AG08396 (cell line): ENCODE measurements around the gene LAS1L.
"Not testable (repeated sequence)": the region's sequence is repeated elsewhere in the genome, so short reads cannot be mapped to it uniquely, and the experiment has no call there.

Experiments
- DNase-seq: peaks from one replicate; pipeline ENCODE4 v3.0.0; 2012; ENCODE audit warnings: low spot score, mixed read lengths

The LAS1L gene

DNA sequence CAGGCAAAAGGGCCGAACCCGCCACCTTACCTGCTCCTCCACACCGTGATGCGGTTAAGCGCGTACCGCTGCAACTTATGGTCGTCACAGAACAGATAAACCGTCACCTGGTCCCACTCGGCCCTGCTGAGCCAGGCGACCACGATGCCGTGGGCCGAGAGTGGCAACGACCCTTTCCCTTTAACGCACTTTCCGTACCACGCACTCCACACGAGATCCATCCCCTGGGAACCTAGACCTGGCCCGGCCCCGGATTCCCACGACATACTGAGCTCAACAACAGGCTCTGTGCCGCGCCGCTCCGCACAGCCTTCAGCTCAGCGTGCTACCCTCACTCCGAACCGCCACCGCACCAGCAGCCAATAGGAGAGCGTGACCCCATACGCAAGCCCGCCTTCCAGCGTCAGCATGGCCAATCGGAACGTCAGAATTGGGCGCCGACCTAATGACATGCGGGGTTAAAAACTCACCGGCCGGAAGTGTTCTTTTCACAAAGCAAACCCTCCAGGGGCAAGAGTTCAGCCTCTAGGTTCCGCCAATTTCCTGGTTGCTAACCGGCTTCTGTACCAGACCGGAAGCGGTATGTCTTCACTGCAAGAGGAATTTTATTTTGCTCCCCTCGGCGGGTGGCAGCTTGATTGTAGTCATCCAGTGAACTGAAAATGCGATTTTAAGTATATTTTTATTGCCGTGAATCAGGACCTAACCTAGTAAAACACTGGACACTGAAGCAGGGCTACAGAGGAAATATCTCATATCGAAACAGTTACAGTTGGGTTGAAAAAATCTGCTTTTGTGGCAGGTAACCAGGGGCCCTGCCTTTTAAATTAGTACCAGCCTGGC lies at the start of gene LAS1L:
Gene LAS1L (minus strand): TSS at position 338 of the 843 bp plus-strand sequence. CDS start 72 bp downstream, at position 266.
- peak; percentile 92 for DNase-seq

- DNase-seq = no peak
Measured at GRCh38 chrX:65582450-65583082, 48.0 kb upstream of the LAS1L start.

DNA sequence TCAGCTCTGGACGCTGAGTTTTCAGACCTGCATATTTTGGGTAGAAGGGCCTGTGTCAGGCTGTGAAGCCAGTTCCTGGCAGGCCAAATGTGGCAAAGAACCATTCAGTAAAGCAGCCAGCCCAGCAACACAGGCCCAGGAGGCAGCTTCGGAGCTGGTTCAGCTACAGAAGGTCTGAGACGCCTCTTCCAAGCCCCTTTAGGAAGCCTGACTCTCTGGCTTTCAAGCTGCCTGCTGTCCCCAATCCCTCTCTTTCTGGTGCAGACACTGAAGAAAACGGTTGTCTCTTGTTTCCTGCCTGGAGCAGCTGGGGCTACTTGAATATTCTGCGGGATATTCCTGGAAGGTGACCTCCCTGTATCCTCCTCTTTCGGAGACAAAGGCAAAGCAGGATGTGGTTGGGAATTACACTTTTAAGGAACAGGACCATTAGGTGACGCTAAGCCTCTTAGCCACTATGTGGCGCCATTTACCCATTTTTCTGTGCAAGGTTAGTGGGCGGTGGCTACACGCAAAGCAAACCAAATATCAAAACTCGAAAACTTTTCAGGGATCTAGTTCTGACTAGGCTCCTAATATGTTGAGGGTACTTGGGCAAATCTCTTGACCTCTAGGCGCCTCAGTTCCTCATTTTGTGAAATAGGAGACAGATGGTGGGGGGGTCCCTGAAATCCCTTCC lies 47.2 kb upstream of the LAS1L start:
- DNase-seq = peak; percentile 70

- no peak for DNase-seq
Measured at GRCh38 chrX:65578346-65578745, 43.8 kb upstream of the LAS1L start.

DNA sequence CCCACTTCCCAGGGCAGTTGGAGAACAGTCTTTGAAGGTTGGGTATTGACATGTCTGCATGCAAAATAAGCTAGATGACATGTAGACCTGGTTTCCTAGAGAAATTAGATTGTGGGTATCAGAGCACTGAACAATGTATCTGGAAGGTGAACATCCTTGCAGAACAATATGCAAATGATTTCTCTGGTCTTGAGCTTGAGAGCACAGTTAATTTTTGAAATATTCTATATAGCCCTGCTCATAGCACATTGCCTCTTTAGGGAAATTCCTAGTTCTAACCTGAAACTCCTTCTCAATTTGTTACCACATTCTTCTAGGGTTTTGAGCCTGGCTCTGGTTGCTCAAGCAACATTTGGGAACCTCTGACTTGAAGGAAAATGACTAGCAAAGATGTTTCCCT lies 41.6 kb upstream of the LAS1L start:
- DNase-seq = no peak

DNA sequence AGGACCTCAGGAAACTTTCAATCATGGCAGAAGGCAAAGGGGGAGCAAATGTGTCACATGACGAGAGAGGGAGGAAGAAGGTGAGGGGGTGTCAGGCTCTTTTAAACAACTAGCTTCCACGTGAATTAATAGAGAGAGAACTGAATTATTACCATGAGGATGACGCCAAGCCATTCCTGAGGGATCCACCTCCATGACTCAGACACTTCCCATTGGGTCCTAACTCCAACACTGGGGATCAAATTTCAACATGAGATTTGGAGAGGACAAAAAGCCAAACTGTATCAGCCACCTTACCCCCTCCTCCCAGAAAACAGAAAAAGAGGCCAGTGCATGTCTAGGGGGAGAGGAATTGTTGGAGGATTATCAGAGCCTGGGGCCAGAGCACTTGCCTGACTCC lies 40.4 kb upstream of the LAS1L start:
- DNase-seq = no peak

DNA sequence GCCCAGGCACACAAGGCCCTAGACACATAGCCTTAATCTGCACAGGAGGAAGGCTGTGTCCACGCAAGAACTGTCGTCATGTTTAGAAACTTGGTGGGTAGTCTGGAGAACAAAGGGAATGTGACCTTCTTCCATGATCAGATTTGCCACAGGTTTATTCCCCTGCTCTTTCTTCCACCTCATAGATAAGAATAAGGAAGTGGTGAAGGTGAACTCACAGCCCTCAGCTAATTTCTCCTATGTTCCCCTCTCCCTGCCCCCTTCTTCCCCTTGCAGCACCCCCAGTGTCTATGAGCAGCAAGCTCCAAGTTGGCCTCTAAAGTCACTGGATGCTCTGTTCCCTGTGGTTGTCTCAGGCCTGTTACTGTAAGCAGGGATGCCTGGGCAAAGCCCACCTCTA lies 39.8 kb upstream of the LAS1L start:
- DNase-seq = no peak

- no peak for DNase-seq
Measured at GRCh38 chrX:65572971-65573370, 38.4 kb upstream of the LAS1L start.

- DNase-seq = not testable (repeated sequence)
Measured at GRCh38 chrX:65562850-65563249, 28.3 kb upstream of the LAS1L start.

DNA sequence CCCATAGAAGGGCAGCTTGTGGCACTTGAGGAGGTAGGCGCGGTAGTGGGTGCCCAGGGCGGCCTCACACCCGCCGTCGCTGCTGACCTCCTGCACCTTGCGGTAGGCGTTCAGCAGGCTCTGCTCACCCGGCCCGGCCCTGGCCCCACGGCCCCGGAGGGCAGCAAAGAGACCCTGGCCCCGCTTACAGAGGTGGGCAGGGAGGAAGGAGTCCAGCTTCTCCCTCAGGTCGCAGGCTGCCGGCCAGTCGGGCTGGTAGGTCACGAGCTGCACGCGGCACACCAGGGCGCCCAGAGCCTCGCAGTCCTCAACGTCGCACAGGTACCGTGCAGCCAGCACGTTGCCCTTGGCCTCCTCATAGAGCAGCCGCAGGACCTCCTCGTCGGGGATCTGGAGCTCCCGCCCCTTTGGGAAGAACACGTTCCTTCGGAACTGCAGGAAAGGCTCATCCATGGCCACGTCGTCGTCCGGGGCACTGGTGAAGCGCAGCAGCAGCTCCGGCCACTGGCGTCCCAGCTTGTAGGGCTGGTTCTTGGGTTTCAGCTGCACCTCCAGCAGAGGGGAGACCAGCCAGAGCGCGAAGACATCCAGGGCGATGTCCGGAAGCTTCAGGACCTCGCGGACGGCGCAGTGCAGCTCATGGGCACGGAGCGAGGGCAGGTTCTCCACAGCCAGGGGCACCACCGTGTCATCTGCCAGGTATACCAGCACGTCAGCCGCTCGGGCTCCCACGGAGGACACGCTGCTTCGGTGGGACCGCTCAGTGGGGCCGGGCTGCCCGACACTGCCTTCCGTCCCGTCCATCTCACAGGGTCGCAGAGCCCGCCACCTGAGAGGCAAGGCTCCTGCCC lies 17.1 kb upstream of the LAS1L start:
- DNase-seq = no peak

DNA sequence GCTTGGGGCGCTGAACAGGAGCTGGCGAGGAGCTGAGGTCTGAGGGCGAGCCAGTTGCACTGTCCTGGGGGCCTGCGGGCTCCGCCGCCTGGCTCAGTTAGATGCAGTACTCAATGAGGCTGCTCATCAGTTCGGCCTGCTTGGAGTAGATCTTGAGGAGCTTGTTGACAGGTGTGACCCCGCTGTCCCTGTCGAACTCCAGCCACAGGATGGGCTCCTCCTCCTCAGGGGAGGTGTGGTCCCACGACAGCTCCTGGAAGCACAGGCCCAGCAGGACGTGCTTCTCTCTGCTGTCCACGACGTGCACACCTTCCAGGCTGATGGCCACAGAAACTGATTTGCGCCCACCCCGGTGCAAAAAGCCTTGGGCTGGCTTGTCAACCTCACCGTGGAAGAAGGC lies 16.5 kb upstream of the LAS1L start:
- no peak for DNase-seq

GRCh38 chrX:65545456-65545855 lies 10.9 kb upstream of the LAS1L start:
- DNase-seq = no peak

- no peak for DNase-seq
Measured at GRCh38 chrX:65537229-65537628, 2.6 kb upstream of the LAS1L start.

DNA sequence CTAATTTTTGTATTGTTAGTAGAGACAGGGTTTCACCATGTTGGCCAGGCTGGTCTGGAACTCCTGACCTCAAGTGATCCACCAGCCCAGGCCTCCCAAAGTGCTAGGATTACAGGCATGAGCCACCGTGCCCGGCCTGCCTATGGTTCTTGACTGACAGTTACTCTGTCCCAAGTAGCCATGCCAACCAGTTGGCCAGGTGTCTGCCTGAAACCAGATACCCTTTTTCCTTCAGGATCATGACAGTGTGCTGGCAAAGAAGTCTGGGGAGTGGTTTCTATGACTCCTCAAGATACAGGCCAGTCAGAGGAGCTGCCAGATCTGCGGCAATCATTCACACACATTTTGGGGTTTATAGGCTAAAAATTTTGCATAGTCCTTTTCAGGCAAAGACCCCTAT lies 1.7 kb upstream of the LAS1L start:
- no peak for DNase-seq

DNA sequence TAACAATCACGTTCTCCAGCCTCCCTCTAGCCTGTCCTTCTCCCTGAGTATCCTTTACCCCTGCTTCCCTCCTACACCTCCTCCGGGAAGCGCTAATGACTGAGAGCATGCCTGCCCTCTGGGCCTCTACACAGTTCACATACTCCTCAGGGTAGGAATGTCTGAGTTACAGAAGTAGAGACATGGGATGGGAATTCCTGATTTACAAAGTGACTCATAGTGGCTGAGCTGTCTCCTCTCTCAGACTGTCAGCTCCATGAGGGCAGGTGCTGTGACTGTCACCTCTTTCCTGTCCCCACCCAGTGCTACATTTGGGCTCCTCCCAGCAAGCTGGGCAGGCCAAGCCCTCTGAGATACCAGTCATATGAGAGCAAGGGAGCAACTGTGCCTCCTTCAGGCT lies 2.6 kb downstream of the LAS1L start:
- DNase-seq = no peak

GRCh38 chrX:65528705-65529340 lies 5.8 kb downstream of the LAS1L start:
- DNase-seq = peak; percentile 75

GRCh38 chrX:65528293-65528692 lies 6.3 kb downstream of the LAS1L start:
- no peak for DNase-seq

DNA sequence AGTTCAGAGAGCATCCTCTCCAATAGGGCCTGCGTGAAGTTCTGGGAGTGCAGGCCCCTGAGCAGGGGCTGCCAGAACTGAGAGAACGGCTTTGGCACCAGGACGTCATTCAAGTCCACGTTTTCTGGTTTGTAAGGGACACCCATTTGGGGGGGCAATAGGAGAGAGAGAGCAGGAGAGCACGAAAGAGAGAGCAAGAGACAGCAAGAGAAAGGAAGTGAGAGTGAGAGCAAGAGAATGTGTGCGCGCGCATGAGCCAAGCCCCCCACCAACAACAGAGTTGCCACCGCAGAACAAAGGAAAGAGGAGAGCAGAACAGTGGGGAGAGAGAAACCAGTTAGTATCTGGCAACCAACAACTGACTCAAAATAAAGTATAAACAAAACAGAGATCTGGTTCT lies 10.4 kb downstream of the LAS1L start:
- no peak for DNase-seq

- no peak for DNase-seq
Measured at GRCh38 chrX:65522739-65523372, 11.7 kb downstream of the LAS1L start.

DNA sequence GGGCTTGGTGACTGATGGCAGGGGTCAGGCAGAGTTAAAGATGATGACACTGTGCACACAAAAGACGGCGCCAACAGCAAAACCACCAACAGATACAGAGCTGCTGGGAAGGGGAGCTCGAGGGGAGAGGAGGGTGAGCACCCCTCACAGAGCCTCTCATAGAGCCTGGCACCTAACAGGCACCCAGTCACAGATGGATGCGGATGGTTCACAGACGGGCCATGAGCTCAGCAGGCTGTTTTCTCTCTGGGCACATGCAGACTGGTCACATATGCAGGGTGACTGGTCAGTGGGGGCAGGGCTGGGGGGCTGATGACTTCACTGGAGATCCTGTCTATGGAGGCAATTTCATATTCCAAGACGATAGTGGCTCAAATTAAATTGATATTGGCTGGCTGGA lies 15.1 kb downstream of the LAS1L start:
- not testable (repeated sequence) for DNase-seq

DNA sequence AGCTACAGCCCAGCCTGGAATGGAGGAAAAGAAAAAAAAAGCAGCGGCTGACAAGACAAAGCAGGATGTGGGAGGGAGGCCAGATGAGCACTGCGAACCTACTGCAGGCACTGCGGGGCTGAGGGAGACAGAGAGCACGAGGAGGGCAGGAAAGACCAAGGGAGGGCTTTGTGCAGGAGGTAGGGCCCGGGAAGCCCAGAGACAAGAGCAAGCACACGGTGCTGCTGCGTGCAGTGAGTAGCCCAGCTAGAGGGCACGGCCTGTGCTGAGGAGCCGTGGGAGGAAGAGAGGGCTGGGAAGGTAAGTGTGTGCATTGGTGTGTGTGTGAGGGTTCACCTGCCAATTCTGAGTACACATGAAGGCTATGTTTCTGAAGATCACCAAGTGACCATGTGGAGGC lies 15.6 kb downstream of the LAS1L start:
- not testable (repeated sequence) for DNase-seq
